Body of pancreas (tissue), 4 donors: ENCODE measurements around the gene ADORA1.

Experiments
- POLR2A ChIP-seq, 3 donors: fragments of 450-650 bp; IDR thresholded peaks; one replicate each; pipeline ENCODE4 v1.6.1; 2016; ENCODE audit warnings: antibody characterized with exemption in 3 of 3, mild to moderate bottlenecking in 2 of 3
- TF ChIP-seq, protein P1 (sequence below), 7 experiments: fragments of 450-650 bp in 4 of 7; fragments of 200-600 bp in 3 of 7; sonication (generic) in 3 of 7; IDR thresholded peaks; one replicate each; pipeline ENCODE4 v1.5.1; 2016 to 2019; ENCODE audit warnings: antibody characterized with exemption in 7 of 7

DNA sequence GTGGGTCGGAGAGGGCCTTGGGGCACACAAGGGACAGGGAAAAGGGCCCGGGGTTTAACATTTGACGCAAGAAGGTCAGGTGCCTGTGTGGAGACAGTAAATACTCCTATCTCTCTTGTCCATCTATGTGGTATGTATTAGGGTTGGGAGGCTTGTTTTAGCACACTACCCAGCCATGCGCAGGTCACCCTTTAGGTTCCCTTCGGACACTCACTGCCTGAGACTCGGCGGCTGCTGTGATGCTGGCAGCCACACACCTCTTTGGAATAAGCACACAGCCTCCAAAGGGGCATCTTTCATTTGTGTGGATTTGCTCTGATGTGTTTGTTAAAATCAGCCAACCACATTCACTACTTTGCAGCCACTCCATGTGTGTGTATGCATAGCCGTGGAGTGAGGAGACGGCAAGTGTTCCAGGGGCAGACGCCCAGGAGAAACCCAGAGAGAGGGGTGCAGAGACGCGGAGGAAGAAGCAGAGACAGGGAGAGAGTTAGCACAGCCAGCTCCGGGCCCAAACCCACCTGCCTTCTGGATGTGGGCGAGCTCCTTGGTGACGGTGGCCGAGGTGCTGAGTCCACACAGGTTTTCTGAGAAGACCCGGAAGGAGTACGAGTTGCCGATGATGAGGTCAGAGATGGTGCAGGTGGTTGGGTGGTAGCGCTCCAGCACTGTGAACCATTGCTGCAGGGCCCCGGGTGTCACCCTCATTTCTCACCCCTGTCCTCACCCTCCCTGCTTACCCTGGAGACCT, 42.4 kb downstream of the ADORA1 start:
- TF ChIP-seq, protein P1, sequence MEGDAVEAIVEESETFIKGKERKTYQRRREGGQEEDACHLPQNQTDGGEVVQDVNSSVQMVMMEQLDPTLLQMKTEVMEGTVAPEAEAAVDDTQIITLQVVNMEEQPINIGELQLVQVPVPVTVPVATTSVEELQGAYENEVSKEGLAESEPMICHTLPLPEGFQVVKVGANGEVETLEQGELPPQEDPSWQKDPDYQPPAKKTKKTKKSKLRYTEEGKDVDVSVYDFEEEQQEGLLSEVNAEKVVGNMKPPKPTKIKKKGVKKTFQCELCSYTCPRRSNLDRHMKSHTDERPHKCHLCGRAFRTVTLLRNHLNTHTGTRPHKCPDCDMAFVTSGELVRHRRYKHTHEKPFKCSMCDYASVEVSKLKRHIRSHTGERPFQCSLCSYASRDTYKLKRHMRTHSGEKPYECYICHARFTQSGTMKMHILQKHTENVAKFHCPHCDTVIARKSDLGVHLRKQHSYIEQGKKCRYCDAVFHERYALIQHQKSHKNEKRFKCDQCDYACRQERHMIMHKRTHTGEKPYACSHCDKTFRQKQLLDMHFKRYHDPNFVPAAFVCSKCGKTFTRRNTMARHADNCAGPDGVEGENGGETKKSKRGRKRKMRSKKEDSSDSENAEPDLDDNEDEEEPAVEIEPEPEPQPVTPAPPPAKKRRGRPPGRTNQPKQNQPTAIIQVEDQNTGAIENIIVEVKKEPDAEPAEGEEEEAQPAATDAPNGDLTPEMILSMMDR (IDR thresholded peaks at IDR 0.05), result no peak
- TF ChIP-seq POLR2A (IDR thresholded peaks at IDR 0.05), result no peak
